SK-N-SH treated with all-trans-retinoic acid at 6 μM for 48 hours (cell line): Measurements from ENCODE around the gene ITGA3.

ENCODE experiments used
- ATAC-seq: fragments of 200-7000 bp; cut with Tn5 transposase; 3 replicates; pipeline ENCODE4 v1.9.1; 2020; ENCODE audit warnings: mild to moderate bottlenecking, moderate library complexity
- ARNTL ChIP-seq: fragments of 450-650 bp; formaldehyde crosslinking; IDR thresholded peaks from 2 replicates; pipeline ENCODE4 v1.5.0; 2020; ENCODE audit warnings: low read depth, mild to moderate bottlenecking, moderate library complexity, borderline replicate concordance
- BACH2 ChIP-seq: fragments of 250-450 bp; sonication (Bioruptor Pico); IDR thresholded peaks from 2 replicates; pipeline ENCODE4 v1.9.0; 2021; ENCODE audit warnings: mild to moderate bottlenecking, borderline replicate concordance
- CSDC2 ChIP-seq: fragments of 250-450 bp; sonication (Bioruptor Pico); IDR thresholded peaks from 2 replicates; pipeline ENCODE4 v1.5.0; 2020; ENCODE audit warnings: mild to moderate bottlenecking, moderate library complexity
- GLIS3 ChIP-seq: fragments of 250-450 bp; sonication (Bioruptor Pico); IDR thresholded peaks from 2 replicates; pipeline ENCODE4 v1.5.0; 2020; ENCODE audit warnings: mild to moderate bottlenecking, moderate library complexity
- ISL1 ChIP-seq: fragments of 250-450 bp; sonication (Bioruptor Pico); IDR thresholded peaks from 2 replicates; pipeline ENCODE4 v2.1.2; 2022; ENCODE audit warnings: mild to moderate bottlenecking, moderate library complexity
- OSR1 ChIP-seq: fragments of 250-450 bp; sonication (Bioruptor Pico); IDR thresholded peaks from 2 replicates; pipeline ENCODE4 v1.8.0; 2022; ENCODE audit warnings: moderate library complexity, mild to moderate bottlenecking, inconsistent platforms
- PPARA ChIP-seq: fragments of 250-450 bp; sonication (Bioruptor Pico); IDR thresholded peaks from 2 replicates; pipeline ENCODE4 v1.5.0; 2020; ENCODE audit warnings: mild to moderate bottlenecking, borderline replicate concordance
- RARB ChIP-seq: fragments of 250-450 bp; sonication (Bioruptor Pico); IDR thresholded peaks from 2 replicates; pipeline ENCODE4 v1.8.0; 2021; ENCODE audit warnings: mild to moderate bottlenecking, moderate library complexity
- SNAI2 ChIP-seq: fragments of 250-450 bp; sonication (Bioruptor Pico); IDR thresholded peaks from 2 replicates; pipeline ENCODE4 v1.5.0; 2020; ENCODE audit warnings: mild to moderate bottlenecking, moderate library complexity
- TCF4 ChIP-seq: fragments of 250-450 bp; sonication (Bioruptor Pico); IDR thresholded peaks from 2 replicates; pipeline ENCODE4 v1.8.0; 2021; ENCODE audit warnings: mild to moderate bottlenecking, moderate library complexity, borderline replicate concordance
- TOX ChIP-seq: fragments of 250-450 bp; sonication (Bioruptor Pico); IDR thresholded peaks from 2 replicates; pipeline ENCODE4 v1.8.0; 2021; ENCODE audit warnings: mild to moderate bottlenecking, moderate library complexity, borderline replicate concordance
- ZFP3 ChIP-seq: fragments of 250-450 bp; sonication (Bioruptor Pico); IDR thresholded peaks from 2 replicates; pipeline ENCODE4 v1.5.0; 2020; ENCODE audit warnings: mild to moderate bottlenecking, moderate library complexity
- ZFP30 ChIP-seq: fragments of 450-650 bp; formaldehyde crosslinking; IDR thresholded peaks from 2 replicates; pipeline ENCODE4 v1.5.0; 2022; ENCODE audit warnings: mild to moderate bottlenecking, moderate library complexity
- ZNF565 ChIP-seq: fragments of 450-650 bp; formaldehyde crosslinking; conservative IDR thresholded peaks from 2 replicates; pipeline ENCODE4 v1.5.0; 2020; ENCODE audit warnings: low read depth, mild to moderate bottlenecking, moderate library complexity
- ZNF70 ChIP-seq: fragments of 450-650 bp; formaldehyde crosslinking; IDR thresholded peaks from 2 replicates; pipeline ENCODE4 v1.5.0; 2020; ENCODE audit warnings: mild to moderate bottlenecking, moderate library complexity
- ZNF8 ChIP-seq: fragments of 450-650 bp; formaldehyde crosslinking; IDR thresholded peaks from 2 replicates; pipeline ENCODE4 v1.5.0; 2020; ENCODE audit warnings: mild to moderate bottlenecking, moderate library complexity
- TF ChIP-seq, protein P1 (sequence below): fragments of 250-450 bp; sonication (Bioruptor Pico); IDR thresholded peaks from 2 replicates; pipeline ENCODE4 v1.8.0; 2021; ENCODE audit warnings: low read depth, mild to moderate bottlenecking, moderate library complexity, borderline replicate concordance
- TF ChIP-seq, protein P2 (sequence below): fragments of 250-450 bp; sonication (Bioruptor Pico); IDR thresholded peaks from 2 replicates; pipeline ENCODE4 v1.5.0; 2020; ENCODE audit warnings: mild to moderate bottlenecking, moderate library complexity
- TF ChIP-seq, protein P3 (sequence below): fragments of 250-450 bp; sonication (Bioruptor Pico); IDR thresholded peaks from 2 replicates; pipeline ENCODE4 v1.8.0; 2020; ENCODE audit warnings: mild to moderate bottlenecking, moderate library complexity, borderline replicate concordance

ITGA3 gene

DNA sequence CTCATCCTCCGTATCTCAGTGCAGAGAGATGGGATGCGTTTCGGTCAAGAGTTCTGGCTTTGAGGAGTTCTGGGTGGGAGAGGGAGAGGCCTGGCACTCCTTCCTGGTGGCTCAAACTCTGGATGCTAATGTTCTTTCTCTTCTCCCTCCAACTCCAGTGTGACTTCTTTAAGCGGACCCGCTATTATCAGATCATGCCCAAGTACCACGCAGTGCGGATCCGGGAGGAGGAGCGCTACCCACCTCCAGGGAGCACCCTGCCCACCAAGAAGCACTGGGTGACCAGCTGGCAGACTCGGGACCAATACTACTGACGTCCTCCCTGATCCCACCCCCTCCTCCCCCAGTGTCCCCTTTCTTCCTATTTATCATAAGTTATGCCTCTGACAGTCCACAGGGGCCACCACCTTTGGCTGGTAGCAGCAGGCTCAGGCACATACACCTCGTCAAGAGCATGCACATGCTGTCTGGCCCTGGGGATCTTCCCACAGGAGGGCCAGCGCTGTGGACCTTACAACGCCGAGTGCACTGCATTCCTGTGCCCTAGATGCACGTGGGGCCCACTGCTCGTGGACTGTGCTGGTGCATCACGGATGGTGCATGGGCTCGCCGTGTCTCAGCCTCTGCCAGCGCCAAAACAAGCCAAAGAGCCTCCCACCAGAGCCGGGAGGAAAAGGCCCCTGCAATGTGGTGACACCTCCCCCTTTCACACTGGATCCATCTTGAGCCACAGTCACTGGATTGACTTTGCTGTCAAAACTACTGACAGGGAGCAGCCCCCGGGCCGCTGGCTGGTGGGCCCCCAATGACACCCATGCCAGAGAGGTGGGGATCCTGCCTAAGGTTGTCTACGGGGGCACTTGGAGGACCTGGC lies 33.3 kb downstream of the ITGA3 start (continued):
- no peak for TF ChIP-seq ZNF70 (CRISPR knock-in tag)
- no peak for TF ChIP-seq CSDC2 (CRISPR knock-in tag)

DNA sequence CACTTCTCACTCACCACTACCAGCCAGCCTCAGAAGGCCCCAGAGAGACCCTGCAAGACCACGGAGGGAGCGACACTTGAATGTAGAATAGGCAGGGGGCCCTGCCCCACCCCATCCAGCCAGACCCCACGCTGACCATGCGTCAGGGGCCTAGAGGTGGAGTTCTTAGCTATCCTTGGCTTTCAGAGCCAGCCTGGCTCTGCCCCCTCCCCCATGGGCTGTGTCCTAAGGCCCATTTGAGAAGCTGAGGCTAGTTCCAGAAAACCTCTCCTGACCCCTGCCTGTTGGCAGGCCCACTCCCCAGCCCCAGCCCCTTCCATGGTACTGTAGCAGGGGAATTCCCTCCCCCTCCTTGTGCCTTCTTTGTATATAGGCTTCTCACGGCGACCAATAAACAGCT lies 34.2 kb downstream of the ITGA3 start:
- ATAC-seq = no peak
- TF ChIP-seq ZNF565 (no peak), GLIS3 (no peak), PPARA (CRISPR knock-in tag) (no peak), BACH2 (CRISPR knock-in tag) (no peak), TCF4 (no peak), TOX (CRISPR knock-in tag) (no peak), ISL1 (no peak), ARNTL (no peak), CSDC2 (CRISPR knock-in tag) (no peak), SNAI2 (CRISPR knock-in tag) (no peak), OSR1 (CRISPR knock-in tag) (no peak), ZFP30 (CRISPR knock-in tag) (no peak), ZNF8 (CRISPR knock-in tag) (no peak), ZFP3 (CRISPR knock-in tag) (no peak), RARB (CRISPR knock-in tag) (no peak)
- TF ChIP-seq, protein P1, sequence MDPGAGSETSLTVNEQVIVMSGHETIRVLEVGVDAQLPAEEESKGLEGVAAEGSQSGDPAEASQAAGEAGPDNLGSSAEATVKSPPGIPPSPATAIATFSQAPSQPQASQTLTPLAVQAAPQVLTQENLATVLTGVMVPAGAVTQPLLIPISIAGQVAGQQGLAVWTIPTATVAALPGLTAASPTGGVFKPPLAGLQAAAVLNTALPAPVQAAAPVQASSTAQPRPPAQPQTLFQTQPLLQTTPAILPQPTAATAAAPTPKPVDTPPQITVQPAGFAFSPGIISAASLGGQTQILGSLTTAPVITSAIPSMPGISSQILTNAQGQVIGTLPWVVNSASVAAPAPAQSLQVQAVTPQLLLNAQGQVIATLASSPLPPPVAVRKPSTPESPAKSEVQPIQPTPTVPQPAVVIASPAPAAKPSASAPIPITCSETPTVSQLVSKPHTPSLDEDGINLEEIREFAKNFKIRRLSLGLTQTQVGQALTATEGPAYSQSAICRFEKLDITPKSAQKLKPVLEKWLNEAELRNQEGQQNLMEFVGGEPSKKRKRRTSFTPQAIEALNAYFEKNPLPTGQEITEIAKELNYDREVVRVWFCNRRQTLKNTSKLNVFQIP (CRISPR knock-in tag) = no peak
- TF ChIP-seq, protein P2, sequence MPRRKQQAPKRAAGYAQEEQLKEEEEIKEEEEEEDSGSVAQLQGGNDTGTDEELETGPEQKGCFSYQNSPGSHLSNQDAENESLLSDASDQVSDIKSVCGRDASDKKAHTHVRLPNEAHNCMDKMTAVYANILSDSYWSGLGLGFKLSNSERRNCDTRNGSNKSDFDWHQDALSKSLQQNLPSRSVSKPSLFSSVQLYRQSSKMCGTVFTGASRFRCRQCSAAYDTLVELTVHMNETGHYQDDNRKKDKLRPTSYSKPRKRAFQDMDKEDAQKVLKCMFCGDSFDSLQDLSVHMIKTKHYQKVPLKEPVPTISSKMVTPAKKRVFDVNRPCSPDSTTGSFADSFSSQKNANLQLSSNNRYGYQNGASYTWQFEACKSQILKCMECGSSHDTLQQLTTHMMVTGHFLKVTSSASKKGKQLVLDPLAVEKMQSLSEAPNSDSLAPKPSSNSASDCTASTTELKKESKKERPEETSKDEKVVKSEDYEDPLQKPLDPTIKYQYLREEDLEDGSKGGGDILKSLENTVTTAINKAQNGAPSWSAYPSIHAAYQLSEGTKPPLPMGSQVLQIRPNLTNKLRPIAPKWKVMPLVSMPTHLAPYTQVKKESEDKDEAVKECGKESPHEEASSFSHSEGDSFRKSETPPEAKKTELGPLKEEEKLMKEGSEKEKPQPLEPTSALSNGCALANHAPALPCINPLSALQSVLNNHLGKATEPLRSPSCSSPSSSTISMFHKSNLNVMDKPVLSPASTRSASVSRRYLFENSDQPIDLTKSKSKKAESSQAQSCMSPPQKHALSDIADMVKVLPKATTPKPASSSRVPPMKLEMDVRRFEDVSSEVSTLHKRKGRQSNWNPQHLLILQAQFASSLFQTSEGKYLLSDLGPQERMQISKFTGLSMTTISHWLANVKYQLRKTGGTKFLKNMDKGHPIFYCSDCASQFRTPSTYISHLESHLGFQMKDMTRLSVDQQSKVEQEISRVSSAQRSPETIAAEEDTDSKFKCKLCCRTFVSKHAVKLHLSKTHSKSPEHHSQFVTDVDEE = no peak
- TF ChIP-seq, protein P3, sequence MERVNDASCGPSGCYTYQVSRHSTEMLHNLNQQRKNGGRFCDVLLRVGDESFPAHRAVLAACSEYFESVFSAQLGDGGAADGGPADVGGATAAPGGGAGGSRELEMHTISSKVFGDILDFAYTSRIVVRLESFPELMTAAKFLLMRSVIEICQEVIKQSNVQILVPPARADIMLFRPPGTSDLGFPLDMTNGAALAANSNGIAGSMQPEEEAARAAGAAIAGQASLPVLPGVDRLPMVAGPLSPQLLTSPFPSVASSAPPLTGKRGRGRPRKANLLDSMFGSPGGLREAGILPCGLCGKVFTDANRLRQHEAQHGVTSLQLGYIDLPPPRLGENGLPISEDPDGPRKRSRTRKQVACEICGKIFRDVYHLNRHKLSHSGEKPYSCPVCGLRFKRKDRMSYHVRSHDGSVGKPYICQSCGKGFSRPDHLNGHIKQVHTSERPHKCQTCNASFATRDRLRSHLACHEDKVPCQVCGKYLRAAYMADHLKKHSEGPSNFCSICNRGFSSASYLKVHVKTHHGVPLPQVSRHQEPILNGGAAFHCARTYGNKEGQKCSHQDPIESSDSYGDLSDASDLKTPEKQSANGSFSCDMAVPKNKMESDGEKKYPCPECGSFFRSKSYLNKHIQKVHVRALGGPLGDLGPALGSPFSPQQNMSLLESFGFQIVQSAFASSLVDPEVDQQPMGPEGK (CRISPR knock-in tag) = no peak

DNA sequence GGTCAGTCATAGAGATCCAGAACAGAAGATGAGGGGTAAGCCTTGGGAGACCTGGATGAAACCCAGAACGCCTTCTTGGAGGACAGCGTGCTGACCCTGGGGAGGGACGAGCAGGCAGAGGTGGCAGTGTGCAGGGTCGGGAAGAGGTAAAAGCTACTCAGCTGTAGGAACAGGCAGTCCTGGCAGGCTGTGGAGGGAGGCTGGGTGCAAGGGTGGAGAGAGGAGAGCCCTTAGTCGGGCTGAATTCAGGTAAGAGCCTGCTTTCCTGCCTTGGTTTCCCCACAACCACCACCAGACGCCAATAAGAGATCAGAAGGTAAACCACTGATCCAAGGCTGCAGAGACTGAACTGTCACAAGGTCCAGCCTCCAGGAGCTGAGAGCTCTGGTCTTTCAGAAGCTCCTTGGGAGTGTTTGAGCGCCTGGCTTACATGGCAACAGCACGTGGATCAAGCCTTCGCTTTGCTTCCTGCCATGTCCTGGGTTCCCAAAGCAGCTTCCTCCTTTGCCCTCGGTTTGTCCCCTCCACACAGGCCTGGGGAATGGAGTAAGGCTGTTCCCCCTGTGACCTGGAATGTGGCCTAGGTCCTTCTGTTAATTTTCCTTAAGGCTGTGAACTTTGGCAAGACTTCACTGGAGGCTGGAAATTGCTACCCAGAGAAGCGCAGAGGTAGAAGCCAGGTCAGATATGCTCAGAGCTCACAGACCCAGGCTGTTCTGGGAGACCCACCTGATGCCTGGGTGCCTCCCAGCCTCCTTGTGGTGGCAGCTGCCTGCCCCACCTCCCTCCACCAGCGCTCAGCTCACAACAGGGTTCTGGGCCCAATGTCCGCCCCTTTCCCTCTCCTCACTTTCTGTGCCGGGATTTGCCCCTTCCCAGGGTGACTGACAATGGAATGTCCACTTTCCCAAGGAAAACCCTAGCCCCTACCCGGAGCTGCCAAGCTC lies 35.3 kb downstream of the ITGA3 start:
- TF ChIP-seq, protein P1 (CRISPR knock-in tag) = no peak
- TF ChIP-seq ZFP30 (CRISPR knock-in tag) (no peak), BACH2 (CRISPR knock-in tag) (no peak), ZNF70 (CRISPR knock-in tag) (no peak), OSR1 (CRISPR knock-in tag) (no peak), ZFP3 (CRISPR knock-in tag) (no peak), CSDC2 (CRISPR knock-in tag) (no peak), SNAI2 (CRISPR knock-in tag) (no peak), PPARA (CRISPR knock-in tag) (no peak)
- TF ChIP-seq, protein P2 = no peak
- ATAC-seq = no peak
